Subcutaneous abdominal adipose tissue (tissue), 5 donors: ENCODE data around the gene STAB2.

Experiments
- H3K27ac ChIP-seq: one replicate; pipeline ENCODE4 v1.7.0; 2013; ENCODE audit warnings: low read depth, mild to moderate bottlenecking, inconsistent platforms, low read length, moderate library complexity
- H3K27me3 ChIP-seq, 5 donors: one replicate each; pipeline ENCODE4 v1.7.0; 2013; ENCODE audit warnings: low read length in 5 of 5, inconsistent platforms in 1 of 5; ENCODE audit not compliant: control insufficient read depth in 5 of 5, insufficient read depth in 4 of 5
- H3K36me3 ChIP-seq, 5 donors: one replicate each; pipeline ENCODE4 v1.7.0; 2013; ENCODE audit warnings: low read length in 5 of 5; ENCODE audit not compliant: control insufficient read depth in 5 of 5, insufficient read depth in 5 of 5
- H3K4me1 ChIP-seq, 5 donors: one replicate each; pipeline ENCODE4 v1.7.0; 2013; ENCODE audit warnings: low read length in 5 of 5, mild to moderate bottlenecking in 3 of 5, moderate library complexity in 1 of 5; ENCODE audit not compliant: control insufficient read depth in 5 of 5, insufficient read depth in 5 of 5
- H3K4me3 ChIP-seq, 5 donors: one replicate each; pipeline ENCODE4 v1.7.0; 2013; ENCODE audit warnings: low read length in 5 of 5, low read depth in 1 of 5
- H3K9ac ChIP-seq, 5 donors: one replicate each; pipeline ENCODE4 v1.7.0; 2013; ENCODE audit warnings: low read length in 5 of 5, mild to moderate bottlenecking in 4 of 5, moderate library complexity in 3 of 5
- H3K9me3 ChIP-seq, 5 donors: one replicate each; pipeline ENCODE4 v1.7.0; 2013; ENCODE audit warnings: low read length in 5 of 5; ENCODE audit not compliant: control insufficient read depth in 5 of 5
- donor health status: healthy.
- donor health status: healthy.
- donor health status: healthy.
- donor health status: healthy.
- donor health status: healthy.

The STAB2 gene

DNA sequence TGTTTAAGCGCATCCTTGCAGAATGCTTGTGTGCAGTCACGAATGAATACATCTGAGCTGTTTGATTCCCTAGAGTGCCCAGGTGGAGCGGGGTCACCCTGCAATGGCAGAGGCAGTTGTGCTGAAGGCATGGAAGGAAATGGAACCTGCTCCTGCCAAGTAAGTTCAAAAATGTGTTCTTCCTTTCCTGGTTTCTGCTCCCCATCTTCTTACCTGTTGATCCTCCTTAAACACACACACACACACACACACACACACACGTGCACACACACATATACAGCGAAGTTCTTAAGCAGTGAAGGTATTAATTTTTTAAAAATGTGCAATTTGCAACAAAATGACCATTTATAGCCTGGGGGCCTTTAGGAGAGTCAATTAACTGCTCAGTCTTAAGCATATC is 33.3 kb downstream of the STAB2 start:
- no peaks in the 10 kb centered on the region for H3K36me3 ChIP-seq
- no peaks in the 10 kb centered on the region for H3K4me1 ChIP-seq
- no peaks in the 10 kb centered on the region for H3K27me3 ChIP-seq
- H3K9me3 ChIP-seq, result peaks cover 3 to 7% (median 5%) of the 10 kb centered on the region in 5 donors
- H3K9ac ChIP-seq, result no peak overlapping the region
- no peak overlapping the region for H3K27ac ChIP-seq
- no peak overlapping the region for H3K4me3 ChIP-seq

DNA sequence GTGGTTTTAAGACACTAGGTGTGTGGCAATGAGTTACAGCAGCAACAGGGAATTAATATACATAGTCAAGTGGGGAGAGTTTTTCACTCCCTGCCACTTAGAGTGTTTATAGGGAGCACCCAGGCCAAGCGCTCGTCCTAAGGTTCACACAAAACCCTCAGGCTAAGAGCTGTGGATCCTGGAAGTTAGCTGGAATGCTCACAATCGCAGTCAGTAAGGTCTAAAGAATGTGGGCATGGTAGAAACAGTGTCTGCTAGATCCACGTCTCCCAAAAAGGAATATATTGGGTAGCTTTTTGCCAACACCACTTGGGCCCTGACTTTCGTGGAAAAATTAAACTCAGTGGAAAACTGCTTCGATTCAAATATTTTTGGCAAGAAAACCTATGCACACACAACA is 36.6 kb downstream of the STAB2 start:
- no peaks in the 10 kb centered on the region for H3K4me1 ChIP-seq
- no peak overlapping the region for H3K9ac ChIP-seq
- peaks cover 3 to 7% (median 5%) of the 10 kb centered on the region in 5 donors for H3K9me3 ChIP-seq
- no peaks in the 10 kb centered on the region for H3K36me3 ChIP-seq
- no peak overlapping the region for H3K4me3 ChIP-seq
- H3K27me3 ChIP-seq, result no peaks in the 10 kb centered on the region
- no peak overlapping the region for H3K27ac ChIP-seq

DNA sequence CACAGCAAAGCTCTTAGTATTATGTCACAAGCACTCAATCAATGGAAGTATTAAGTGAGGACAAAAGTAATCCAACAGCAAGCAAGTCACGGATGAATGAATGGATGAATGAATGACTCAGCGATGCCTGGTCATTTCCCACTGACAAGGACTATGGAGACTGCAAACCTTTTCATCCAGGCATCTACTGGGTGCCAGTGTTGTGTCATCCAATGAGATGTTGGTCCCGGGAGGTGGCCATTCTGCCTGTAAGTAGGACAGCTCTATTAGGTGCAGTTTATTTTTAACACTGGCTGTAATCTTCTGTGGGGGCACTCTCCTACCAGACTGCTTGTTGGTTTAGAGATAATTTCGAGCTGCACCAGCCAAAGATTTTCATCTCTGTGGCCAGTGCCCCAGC is 39.4 kb downstream of the STAB2 start:
- Histone ChIP-seq H3K27ac (no peak overlapping the region), H3K36me3 (no peaks in the 10 kb centered on the region), H3K4me1 (no peaks in the 10 kb centered on the region), H3K27me3 (no peaks in the 10 kb centered on the region), H3K9ac (no peak overlapping the region), H3K9me3 (peaks cover 3 to 7% (median 5%) of the 10 kb centered on the region in 5 donors), H3K4me3 (no peak overlapping the region)

DNA sequence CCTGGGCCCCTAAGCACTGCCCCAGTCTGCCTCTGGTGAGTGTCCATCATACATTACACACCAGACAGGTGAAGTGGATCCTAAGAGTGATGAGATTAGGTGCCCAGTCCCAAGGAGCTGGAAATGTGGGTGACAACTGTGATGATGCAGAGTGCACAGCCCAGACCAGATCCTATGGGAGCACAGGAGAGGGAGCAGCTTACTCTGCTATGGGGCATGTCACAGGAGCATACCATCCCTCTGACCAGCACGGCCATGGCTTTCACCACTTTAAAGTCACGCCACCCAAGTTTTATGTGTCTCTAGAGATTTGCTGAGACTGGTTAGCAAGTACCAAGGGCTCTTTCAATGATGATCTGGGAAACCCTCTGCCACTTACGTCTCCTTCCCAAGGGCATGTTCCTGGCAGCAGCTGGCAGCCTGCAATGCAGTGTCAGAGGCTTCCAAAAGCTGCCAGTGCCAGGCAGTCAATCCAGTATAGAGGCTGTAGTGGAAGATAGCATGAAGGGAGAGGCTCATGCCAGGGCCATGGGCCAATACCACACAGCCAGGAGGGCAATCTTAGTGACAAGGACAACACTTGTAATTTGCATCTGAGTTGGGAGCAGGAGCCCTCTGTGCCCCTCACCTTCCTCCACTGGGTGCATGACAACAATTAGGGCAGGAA is 40.2 kb downstream of the STAB2 start:
- Histone ChIP-seq H3K27ac (no peak overlapping the region), H3K9me3 (peaks cover 3 to 12% (median 7%) of the 10 kb centered on the region in 5 donors), H3K4me3 (no peak overlapping the region), H3K4me1 (no peaks in the 10 kb centered on the region), H3K27me3 (no peaks in the 10 kb centered on the region), H3K36me3 (no peaks in the 10 kb centered on the region), H3K9ac (no peak overlapping the region)

DNA sequence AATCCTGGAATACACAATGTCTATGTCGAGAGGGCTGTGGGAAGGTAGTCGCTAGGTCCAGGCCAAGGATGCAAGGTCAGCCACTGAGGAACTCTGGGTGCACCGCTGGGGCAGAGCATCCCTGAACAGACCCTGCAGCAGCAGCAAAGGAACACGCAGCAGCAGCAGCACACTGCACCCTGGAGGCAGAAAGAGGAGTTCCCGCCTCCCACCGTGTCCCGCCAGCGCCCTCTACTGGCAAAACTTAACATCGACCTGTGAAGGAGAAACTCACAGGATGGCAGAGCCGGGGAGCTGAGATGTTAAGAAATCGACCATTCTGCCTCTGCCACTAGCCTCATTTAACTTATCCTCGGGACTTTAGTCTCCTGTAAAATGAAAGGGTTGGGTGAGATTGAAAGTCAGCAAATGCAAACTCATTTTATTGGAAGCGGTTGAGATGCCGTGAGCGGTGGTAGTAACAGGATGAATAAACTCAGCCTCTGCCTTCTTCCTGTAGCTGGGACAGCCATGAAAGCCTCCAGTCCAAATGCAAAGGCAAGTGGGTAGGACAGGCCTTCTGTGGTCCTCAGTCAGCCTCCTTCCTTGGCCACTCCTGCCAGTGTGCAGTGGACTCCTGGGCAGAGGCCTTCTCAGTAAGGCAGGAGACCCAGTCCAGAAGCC is 45.6 kb downstream of the STAB2 start:
- no peak overlapping the region for H3K27ac ChIP-seq
- no peaks in the 10 kb centered on the region for H3K36me3 ChIP-seq
- H3K9me3 ChIP-seq, result peaks cover 0 to 18% (median 13%) of the 10 kb centered on the region in 5 donors
- no peaks in the 10 kb centered on the region for H3K27me3 ChIP-seq
- H3K9ac ChIP-seq, result no peak overlapping the region
- no peaks in the 10 kb centered on the region for H3K4me1 ChIP-seq
- no peak overlapping the region for H3K4me3 ChIP-seq

DNA sequence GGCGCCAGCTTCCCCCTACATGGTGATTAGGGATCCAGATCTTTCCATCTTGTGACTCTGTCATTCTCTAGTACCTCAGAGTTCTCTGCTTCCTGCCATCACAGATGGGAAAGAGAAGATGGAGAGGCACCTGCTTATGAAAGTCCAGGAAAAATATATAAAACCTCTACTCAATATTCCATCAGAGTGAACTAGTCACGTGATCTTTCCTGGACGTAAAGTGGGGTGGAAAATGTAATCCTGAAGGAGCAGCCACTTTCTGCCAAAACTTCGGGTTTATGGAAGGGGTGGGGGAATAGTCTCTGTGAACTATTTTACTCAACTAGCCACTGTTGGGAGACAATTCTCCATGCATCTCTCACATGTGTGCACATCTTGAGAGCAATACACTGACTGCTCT is 47.7 kb downstream of the STAB2 start:
- H3K27me3 ChIP-seq, result peaks cover 0 to 4% (median 0%) of the 10 kb centered on the region in 5 donors

DNA sequence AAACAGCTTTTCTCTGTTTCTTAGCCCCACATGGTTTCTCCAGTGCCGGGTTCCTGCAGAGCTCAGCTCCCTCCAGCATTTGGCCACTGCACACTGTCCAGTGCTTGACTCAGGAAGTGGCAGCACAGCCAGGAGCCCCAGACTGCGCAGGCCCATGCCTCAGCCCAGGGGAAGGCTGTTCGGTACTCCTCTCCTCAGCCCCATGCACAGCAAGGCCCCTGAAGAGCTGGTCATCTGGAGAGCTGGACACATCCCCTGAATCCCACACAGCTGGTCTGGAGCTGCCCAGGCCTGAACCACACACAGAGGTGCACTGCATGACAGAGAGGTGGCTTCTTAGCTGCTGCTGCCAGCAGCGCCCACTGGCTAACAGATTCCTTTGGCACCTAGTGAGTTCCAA is 48.3 kb downstream of the STAB2 start:
- Histone ChIP-seq H3K9me3 (peaks cover 0 to 18% (median 13%) of the 10 kb centered on the region in 5 donors), H3K36me3 (no peaks in the 10 kb centered on the region), H3K4me1 (no peaks in the 10 kb centered on the region), H3K27me3 (peaks cover 0 to 4% (median 0%) of the 10 kb centered on the region in 5 donors), H3K9ac (no peak overlapping the region), H3K4me3 (no peak overlapping the region), H3K27ac (no peak overlapping the region)

More for the DNA sequence above, 47.7 kb downstream of the STAB2 start:
- peaks cover 0 to 18% (median 13%) of the 10 kb centered on the region in 5 donors for H3K9me3 ChIP-seq
- H3K9ac ChIP-seq, result no peak overlapping the region
- H3K36me3 ChIP-seq, result no peaks in the 10 kb centered on the region
- no peaks in the 10 kb centered on the region for H3K4me1 ChIP-seq
- no peak overlapping the region for H3K4me3 ChIP-seq
- H3K27ac ChIP-seq, result no peak overlapping the region

DNA sequence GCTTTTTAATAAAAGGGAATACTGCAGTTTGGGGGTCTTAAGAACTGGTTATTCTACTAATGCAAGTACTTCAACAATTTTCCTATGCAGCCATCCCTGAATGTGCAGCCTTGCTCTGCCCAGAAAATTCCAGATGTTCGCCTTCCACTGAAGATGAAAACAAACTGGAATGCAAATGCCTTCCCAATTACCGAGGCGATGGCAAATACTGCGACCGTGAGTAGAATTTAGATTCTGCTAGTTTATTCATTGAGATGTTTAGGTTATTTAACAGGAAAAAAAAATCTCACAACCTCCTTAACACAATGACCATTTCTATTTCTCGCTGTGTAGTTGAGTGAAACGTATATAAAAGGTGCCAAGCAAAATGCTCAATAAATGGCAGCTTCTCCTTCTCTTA is 49.9 kb downstream of the STAB2 start:
- no peak overlapping the region for H3K4me3 ChIP-seq
- H3K36me3 ChIP-seq, result no peaks in the 10 kb centered on the region

DNA sequence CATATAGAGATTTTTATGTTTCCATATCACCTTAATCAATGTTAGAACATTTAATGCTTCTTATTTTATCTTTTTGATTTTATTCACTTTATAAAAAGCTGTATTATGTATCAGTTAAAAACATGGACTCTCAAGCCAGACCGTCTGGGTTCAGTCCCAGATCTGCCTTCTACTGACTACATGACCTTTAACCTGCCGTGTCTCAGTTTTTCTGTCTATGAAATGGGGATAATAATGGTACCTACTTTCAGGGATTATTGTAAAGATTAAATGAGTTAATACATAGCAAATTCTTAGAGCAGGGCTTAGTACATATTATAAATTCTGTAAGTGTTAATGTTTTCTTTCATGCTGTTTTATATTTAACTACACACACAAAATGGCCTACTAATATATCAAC is 50.4 kb downstream of the STAB2 start:
- peaks cover 0 to 4% (median 0%) of the 10 kb centered on the region in 5 donors for H3K27me3 ChIP-seq
- no peak overlapping the region for H3K9ac ChIP-seq
- H3K9me3 ChIP-seq, result peaks cover 0 to 12% (median 9%) of the 10 kb centered on the region in 5 donors
- H3K27ac ChIP-seq, result no peak overlapping the region
- no peaks in the 10 kb centered on the region for H3K4me1 ChIP-seq
- no peaks in the 10 kb centered on the region for H3K36me3 ChIP-seq
- H3K4me3 ChIP-seq, result no peak overlapping the region

More for the DNA sequence above, 49.9 kb downstream of the STAB2 start:
- H3K27me3 ChIP-seq, result peaks cover 0 to 4% (median 0%) of the 10 kb centered on the region in 5 donors
- no peak overlapping the region for H3K9ac ChIP-seq
- no peak overlapping the region for H3K27ac ChIP-seq
- no peaks in the 10 kb centered on the region for H3K4me1 ChIP-seq
- peaks cover 0 to 16% (median 13%) of the 10 kb centered on the region in 5 donors for H3K9me3 ChIP-seq

DNA sequence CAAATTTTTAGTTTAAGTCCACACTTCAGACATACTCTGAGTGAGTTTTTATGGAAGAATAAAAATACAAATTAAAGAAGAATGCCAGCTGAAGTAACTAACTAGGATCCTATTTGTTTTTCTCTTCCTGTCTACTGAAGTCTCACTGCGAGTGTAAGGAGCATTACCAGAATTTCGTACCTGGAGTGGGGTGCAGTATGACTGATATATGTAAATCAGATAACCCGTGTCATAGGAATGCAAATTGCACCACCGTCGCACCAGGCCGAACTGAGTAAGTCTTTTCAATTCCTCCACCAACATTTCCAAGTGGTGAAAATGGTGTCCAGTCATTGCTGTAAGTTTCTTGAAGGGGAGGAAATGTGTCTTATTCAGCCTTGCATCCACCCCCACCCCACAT is 52.9 kb downstream of the STAB2 start:
- Histone ChIP-seq H3K9me3 (peaks cover 0 to 7% (median 7%) of the 10 kb centered on the region in 5 donors), H3K27me3 (peaks cover 0 to 4% (median 0%) of the 10 kb centered on the region in 5 donors), H3K4me1 (no peaks in the 10 kb centered on the region), H3K36me3 (no peaks in the 10 kb centered on the region), H3K9ac (no peak overlapping the region), H3K27ac (no peak overlapping the region), H3K4me3 (no peak overlapping the region)
